Keratinocyte (primary cell): ENCODE data around the gene CNR2.

Experiments used
- EZH2 ChIP-seq: IDR thresholded peaks from one replicate; pipeline ENCODE4 v1.6.1; 2012; ENCODE audit warnings: inconsistent platforms, mild to moderate bottlenecking, low read length, moderate library complexity
- TF ChIP-seq, protein P1 (sequence below), 3 experiments: IDR thresholded peaks in 1 of 3; conservative IDR thresholded peaks in 1 of 3; optimal IDR thresholded peaks in 1 of 3; 2 replicates in 2 of 3; 3 replicates in 1 of 3; pipeline versions ENCODE3 to v1.5.1; 2011; ENCODE audit warnings: low read length in 3 of 3, mild to moderate bottlenecking in 3 of 3, moderate library complexity in 2 of 3, control low read depth in 1 of 3, inconsistent platforms in 1 of 3; ENCODE audit not compliant: insufficient read depth in 2 of 3; ENCODE audit errors: extremely low read depth in 1 of 3

DNA sequence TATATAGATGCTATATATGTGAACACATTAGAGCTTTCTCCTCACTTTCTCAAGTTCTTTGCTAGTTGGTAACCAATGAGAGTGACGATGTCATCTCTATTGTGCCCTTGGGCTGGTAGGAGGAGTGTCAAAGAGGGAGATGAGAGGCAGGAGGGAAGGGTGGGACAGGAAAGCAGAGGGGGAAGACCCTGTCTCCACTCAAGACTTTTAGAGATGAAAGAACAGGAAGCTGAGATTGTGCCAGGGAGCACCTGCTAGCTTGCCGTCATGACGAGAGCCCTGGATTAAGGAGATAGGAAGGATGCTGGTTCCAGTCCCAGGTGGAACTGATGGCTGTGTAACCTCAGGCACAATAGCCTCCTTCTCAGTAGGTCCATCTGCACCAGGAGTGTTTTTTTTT is 16.7 kb downstream of the CNR2 start:
- TF ChIP-seq, protein P1, sequence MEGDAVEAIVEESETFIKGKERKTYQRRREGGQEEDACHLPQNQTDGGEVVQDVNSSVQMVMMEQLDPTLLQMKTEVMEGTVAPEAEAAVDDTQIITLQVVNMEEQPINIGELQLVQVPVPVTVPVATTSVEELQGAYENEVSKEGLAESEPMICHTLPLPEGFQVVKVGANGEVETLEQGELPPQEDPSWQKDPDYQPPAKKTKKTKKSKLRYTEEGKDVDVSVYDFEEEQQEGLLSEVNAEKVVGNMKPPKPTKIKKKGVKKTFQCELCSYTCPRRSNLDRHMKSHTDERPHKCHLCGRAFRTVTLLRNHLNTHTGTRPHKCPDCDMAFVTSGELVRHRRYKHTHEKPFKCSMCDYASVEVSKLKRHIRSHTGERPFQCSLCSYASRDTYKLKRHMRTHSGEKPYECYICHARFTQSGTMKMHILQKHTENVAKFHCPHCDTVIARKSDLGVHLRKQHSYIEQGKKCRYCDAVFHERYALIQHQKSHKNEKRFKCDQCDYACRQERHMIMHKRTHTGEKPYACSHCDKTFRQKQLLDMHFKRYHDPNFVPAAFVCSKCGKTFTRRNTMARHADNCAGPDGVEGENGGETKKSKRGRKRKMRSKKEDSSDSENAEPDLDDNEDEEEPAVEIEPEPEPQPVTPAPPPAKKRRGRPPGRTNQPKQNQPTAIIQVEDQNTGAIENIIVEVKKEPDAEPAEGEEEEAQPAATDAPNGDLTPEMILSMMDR (optimal IDR thresholded peaks at IDR 0.05 in 1 of 3, IDR thresholded peaks at IDR 0.05 in 1 of 3, conservative IDR thresholded peaks at IDR 0.05 in 1 of 3; ENCODE audit: extremely low read depth in 1 of 3, insufficient read depth in 2 of 3, low read length in 3 of 3) = no peak
- no peak for TF ChIP-seq EZH2
